H4 (cell line): Measurements from ENCODE around the gene EXOC3L2. TPM values are rescaled to one million over a fixed set of nuclear protein-coding genes. Genes with fewer than 3 reads are reported as not detected.

Experiments used
- DNase-seq: peaks from one replicate; pipeline ENCODE4 v3.0.0-alpha.2; 2015; ENCODE audit warnings: low spot score
- total RNA-seq: library from RNA; depleted of rRNA; stranded (reverse); fragments of >200 nt; shearing (Covaris generic); gene quantifications from 2 replicates; pipeline ENCODE4 v1.2.3, GENCODE V29; 2014

Gene EXOC3L2
- total RNA-seq, 1 experiment from 2014 or later, result not detected

- DNase-seq, result no peak
Observed at GRCh38 chr19:45222724-45223123, 22.5 kb downstream of the EXOC3L2 start.

DNA sequence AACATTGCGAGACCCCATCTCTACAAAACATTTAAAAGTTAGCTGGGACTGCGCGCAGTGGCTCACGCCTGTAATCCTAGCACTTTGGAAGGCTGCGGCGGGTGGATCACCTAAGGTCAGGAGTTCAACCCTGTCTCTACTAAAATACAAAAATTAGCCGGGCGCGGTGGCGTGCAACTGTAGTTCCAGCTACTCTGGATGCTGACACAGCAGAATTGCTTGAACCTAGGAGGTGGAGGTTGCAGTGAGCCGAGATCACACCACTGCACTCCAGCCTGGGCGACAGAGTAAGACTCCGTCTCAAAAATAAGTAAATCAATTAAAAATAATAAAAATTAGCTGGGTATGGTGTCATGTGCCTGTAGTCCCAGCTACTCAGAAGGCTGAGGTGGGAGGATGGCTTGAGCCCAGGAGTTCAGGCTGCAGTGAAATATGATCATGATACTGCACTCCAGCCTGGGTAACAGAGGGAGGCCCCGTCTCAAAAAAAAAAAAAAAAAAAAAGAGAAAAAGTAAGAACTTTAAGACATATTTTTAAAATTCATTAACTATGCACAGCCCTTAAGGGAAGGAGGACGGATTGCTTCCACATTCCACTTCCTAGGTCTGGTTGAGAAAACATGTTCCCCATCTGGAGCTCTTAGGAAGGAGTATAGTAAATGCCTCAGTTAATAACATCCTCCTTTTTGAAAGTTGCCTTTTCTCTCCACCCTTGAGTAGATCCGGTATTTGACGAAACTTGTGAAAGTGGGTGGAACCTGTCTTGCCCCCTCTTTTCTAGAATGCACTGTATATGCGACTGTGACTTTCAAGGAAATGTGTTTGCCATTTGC lies 26.1 kb downstream of the EXOC3L2 start:
- no peak for DNase-seq

DNA sequence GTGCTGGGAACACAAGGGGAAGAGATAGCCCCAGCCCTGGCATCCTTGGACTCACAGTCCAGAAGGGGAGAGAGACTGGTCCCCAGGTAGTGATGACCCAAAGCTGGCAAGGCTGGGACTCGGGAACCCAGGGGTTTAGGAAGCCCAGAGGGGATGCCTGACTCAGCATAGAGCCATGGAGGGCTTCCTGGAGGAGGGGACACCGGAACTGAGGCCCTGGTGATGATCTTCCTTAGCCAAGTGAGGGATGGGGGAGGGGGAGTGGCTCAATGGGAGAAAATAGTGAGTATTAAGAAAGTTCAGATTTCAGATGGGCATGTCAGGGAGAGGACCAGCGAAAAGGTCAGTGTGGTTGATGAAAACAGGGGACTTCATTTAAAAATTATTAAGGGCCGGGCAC lies 26.8 kb downstream of the EXOC3L2 start:
- no peak for DNase-seq

DNA sequence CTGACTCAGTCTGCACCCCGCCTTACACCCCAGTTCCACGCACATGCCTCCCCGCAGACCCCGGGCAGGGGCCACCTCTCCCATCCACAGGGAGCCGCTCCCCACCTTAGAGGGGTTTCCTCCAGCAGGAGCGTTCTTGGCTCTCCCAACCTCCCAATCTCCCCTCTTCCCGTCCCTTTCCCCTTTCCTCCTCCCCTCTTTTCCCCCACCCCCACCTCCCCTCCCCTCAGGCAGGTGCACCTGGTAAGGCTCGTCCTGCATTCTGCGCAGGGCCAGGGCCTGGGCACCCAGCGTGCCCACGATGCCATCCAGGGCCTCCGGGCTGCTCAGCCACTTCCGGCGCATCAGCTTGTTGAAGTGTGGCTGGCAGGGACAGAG lies 27.3 kb downstream of the EXOC3L2 start:
- DNase-seq, result no peak

- no peak for DNase-seq
Observed at GRCh38 chr19:45217193-45217956, 27.8 kb downstream of the EXOC3L2 start.

GRCh38 chr19:45216667-45217066 lies 28.5 kb downstream of the EXOC3L2 start:
- no peak for DNase-seq

GRCh38 chr19:45215391-45216191 lies 29.6 kb downstream of the EXOC3L2 start:
- DNase-seq, result no peak

GRCh38 chr19:45213031-45213430 lies 32.2 kb downstream of the EXOC3L2 start:
- no peak for DNase-seq

DNA sequence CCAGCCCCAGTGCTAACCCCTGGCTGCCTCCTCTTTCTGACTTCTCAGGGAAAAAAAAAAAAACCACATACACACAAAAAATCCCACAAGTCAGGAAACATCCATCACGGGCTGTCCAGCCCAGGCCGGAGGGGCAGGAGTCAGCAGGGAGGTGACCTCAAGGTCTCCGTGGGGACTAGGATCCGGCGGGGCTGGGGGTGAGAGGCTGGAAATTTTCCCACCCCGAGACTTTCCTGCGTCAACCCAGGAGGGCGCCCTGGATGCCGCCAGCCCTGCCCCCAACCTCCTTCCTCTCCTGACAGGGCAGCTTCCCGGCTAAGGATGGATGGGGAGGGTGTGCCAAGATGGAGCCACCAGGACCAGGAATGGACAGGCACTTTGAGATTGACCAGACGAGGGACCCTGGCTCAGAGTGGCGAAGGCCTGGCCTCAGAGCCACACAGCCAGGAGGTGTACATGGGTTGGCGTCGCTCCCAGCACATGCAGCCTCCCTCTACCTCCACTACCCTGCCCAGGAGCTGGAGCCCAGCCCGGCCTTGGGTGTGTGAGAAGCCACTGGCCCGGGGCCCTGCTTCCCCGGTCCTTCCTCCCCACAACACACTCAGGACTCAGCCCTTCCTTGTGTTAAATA lies 33.3 kb downstream of the EXOC3L2 start:
- no peak for DNase-seq

DNA sequence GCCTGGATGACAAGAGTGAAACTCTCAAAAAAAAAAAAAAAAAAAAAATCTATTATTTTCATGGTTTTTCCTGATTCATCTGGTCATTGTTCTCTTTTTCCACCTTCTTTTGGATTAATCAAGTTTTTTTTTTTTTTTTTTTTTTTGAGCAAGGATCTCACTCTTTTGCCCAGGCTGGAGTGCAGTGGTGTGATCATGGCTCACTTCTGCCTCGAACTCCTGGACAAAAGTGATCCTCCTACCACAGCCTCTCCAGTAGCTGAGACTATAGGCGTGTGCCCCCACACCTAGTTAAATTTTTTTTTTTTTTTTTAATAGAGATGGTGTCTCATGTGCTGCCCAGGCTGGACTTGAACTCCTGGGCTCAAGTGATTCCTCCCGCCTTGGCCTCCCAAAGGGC lies 38.9 kb downstream of the EXOC3L2 start:
- no peak for DNase-seq

DNA sequence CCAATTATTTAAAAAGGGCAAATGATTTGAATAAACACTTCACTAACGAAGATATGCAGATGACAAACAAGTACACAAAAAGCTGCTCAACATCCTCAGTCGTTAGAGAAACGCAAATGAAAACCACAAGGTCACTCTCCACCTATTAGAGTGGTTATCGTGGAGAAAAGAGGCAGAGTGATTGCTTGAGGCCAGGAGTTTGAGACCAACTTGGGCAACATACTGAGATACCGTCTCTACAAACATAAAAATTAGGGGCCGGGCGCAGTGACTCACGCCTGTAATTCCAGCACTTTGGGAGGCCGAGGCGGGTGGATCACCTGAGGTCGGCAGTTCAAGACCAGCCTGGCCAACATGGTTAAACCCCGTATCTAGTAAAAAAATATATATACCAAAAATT lies 39.4 kb downstream of the EXOC3L2 start:
- DNase-seq, result no peak

DNA sequence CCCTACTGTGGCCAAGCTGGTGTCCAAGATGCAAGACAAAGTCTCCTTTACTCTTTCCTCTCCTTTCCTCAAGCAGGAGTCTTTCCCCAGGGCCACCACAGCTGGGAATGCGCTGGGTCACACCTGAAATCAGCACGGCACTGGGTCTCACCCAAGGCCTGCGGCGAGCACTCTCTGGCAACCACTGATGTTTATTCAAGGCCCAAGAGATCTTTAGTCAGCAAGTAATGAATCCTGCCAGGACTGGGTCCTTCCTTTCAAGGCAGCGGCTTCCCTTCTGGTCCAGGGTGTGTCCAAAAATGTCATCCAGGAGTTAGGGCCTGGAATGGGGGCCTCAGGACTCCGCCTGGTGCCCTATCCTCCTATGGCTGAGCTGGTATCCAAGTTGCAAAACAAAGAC lies 42.6 kb downstream of the EXOC3L2 start:
- peak; percentile 25 for DNase-seq

GRCh38 chr19:45200568-45200967 lies 44.6 kb downstream of the EXOC3L2 start:
- DNase-seq, result no peak

GRCh38 chr19:45195764-45196163 lies 49.4 kb downstream of the EXOC3L2 start:
- no peak for DNase-seq

DNA sequence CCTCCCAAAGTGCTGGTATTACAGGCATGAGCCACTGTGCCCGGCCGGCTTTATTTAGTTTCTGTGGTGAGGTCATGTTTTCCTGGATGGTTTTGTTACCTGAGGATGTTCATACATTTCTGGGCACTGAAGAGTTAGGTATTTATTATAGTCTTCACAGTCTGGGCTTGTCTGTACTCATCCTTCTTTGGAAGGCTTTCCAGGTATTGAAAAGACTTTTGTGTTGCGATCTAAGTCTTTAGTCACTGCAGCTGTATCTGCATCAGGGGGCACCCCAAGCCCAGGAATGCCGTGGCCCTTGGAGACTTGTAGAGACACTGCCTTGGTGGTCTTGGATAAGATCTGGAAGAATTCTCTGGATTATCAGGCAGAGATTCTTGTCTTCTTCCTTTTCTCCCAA lies 53.8 kb downstream of the EXOC3L2 start:
- no peak for DNase-seq

DNA sequence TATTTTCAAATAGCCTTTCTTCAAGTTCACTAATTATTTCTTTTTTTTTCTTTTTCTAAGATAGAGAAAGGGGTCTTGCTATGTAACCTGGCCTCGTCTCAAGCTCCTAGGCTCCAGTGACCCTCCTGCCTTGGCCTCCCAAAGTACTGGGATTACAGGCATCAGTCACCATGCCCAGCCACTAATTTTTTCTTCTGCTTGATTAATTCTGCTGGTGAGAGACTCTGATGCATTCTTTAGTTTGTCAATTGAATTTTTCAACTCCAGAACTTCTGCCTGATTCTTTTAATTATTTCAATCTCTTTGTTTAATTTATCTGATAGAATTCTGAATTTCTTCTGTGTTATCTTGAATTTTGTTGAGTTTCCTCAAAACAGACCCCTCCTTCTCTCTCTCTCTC lies 55.2 kb downstream of the EXOC3L2 start:
- no peak for DNase-seq

DNA sequence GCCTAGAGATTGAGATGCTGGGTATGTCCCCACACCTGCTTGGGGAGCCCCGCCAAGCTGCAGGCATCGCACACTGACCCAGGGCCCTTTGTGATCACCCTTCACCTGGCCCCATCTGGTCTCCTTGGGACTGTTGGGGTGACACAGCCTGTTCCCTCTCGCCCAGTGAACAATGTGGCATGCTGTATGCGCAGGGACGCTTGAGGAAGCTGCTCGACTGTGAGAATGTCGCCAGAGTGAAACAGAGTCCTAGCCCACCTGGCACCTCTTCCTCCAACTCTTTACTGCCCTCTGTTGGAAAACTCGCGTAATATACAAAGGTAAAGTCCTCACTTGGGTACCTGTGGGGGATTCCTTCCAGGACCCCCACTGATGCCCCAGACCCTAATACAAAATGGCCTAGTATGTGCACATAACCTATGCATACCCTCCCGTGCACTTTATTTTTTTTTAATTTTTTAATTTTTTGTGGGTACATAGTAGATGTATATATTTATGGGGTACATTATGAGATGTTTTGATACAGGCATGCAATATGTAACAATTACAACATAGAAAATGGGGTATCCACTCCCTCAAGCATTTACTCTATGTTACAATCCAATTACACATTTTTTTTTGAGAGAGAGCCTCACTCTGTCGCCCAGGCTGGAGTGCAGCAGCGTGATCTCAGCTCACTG lies 57.6 kb downstream of the EXOC3L2 start:
- DNase-seq, result no peak

GRCh38 chr19:45186509-45187334 lies 58.5 kb downstream of the EXOC3L2 start:
- no peak for DNase-seq

DNA sequence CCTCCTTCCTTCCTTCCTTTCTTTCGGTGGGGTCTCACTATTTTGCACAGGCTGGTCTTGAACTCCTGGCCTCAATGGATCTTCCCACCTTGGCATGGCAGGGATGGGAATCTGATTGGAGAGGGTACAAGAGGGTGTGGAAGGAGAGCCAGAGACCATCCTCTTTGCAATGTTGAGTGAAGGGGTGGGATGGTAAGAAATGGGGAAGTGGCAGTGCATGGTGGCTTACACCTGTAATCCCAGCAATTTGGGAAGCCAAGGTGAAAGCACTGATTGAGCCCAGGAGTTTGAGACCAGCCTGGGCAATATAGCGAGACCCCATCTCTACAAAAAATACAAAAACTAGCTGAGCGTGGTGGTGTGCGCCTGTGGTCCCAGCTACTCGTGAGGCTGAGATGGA lies 61.1 kb downstream of the EXOC3L2 start:
- DNase-seq, result no peak

DNA sequence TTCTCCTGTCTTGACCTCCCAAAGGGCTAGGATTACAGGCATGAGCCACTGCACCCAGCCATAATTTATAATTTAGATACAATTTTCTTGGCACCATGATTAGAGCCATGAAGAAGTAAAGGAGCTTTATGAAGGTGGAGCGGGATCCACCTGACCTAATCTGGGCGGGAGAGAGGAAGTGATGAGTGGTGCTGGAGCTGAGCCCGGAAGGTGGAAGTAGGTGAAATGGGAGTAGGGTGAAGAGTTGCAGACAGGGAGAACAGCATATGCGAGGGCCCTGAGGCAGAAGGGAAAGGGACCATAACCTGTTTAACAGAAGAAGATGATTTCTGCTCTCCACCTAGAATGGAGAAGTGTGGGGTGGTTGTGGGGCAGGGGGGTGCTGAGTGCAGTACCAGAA lies 62.4 kb downstream of the EXOC3L2 start:
- no peak for DNase-seq
